Transverse colon (tissue), 4 donors: ENCODE data around the gene PXYLP1.

Experiments
- CTCF ChIP-seq, 5 experiments: fragments of 200-600 bp in 3 of 5; fragments of 450-650 bp in 2 of 5; sonication (generic) in 3 of 5; IDR thresholded peaks; 1 replicate in 2 of 5; 2 replicates in 3 of 5; pipeline ENCODE4 v1.5.1; 2016 to 2017; ENCODE audit warnings: antibody characterized with exemption in 5 of 5, inconsistent platforms in 3 of 5, mild to moderate bottlenecking in 2 of 5, moderate library complexity in 1 of 5
- POLR2A ChIP-seq: fragments of 450-650 bp; IDR thresholded peaks from one replicate; pipeline ENCODE4 v1.6.1; 2016; ENCODE audit warnings: antibody characterized with exemption, mild to moderate bottlenecking, moderate library complexity
- POLR2AphosphoS5 ChIP-seq, 3 donors: sonication (generic); formaldehyde crosslinking; IDR thresholded peaks; one replicate each; pipeline ENCODE4 v1.6.1; 2016; ENCODE audit warnings: antibody characterized with exemption in 3 of 3

- TF ChIP-seq POLR2A (no peak), CTCF (IDR thresholded peaks at IDR 0.05) (no peak), POLR2AphosphoS5 (IDR thresholded peaks at IDR 0.05) (no peak)
These were observed 48.0 kb upstream of the PXYLP1 start for GRCh38 chr3:141183606-141184005.
